Panc1 (cell line): ENCODE data around the gene STARD3NL.

Source experiments
- POLR2AphosphoS5 ChIP-seq: IDR thresholded peaks from 2 replicates; pipeline ENCODE4 v1.6.1; 2012; ENCODE audit warnings: mild to moderate bottlenecking, low read depth, low read length, moderate library complexity
- REST ChIP-seq, 2 experiments: IDR thresholded peaks; 2 replicates each; pipeline ENCODE4 v1.6.1; 2011 to 2012; ENCODE audit warnings: low read depth in 2 of 2, control low read depth in 1 of 2, low read length in 1 of 2, mild to moderate bottlenecking in 1 of 2, moderate library complexity in 1 of 2; ENCODE audit not compliant: insufficient read depth in 1 of 2
- SIN3A ChIP-seq: IDR thresholded peaks from 2 replicates; pipeline ENCODE4 v1.6.1; 2012; ENCODE audit warnings: low read depth, mild to moderate bottlenecking, low read length, moderate library complexity, borderline replicate concordance; ENCODE audit not compliant: insufficient read depth
- TCF7L2 ChIP-seq: IDR thresholded peaks from 2 replicates; pipeline ENCODE4 v1.6.1; 2011; ENCODE audit warnings: mild to moderate bottlenecking, low read depth, low read length, inconsistent platforms
- TF ChIP-seq, protein P1 (sequence below): fragments of 450-650 bp; IDR thresholded peaks from 2 replicates; pipeline ENCODE4 v1.5.1; 2017; ENCODE audit warnings: mild to moderate bottlenecking

GRCh38 chr7:38248069-38248567 lies 70.1 kb downstream of the STARD3NL start:
- TF ChIP-seq, protein P1, sequence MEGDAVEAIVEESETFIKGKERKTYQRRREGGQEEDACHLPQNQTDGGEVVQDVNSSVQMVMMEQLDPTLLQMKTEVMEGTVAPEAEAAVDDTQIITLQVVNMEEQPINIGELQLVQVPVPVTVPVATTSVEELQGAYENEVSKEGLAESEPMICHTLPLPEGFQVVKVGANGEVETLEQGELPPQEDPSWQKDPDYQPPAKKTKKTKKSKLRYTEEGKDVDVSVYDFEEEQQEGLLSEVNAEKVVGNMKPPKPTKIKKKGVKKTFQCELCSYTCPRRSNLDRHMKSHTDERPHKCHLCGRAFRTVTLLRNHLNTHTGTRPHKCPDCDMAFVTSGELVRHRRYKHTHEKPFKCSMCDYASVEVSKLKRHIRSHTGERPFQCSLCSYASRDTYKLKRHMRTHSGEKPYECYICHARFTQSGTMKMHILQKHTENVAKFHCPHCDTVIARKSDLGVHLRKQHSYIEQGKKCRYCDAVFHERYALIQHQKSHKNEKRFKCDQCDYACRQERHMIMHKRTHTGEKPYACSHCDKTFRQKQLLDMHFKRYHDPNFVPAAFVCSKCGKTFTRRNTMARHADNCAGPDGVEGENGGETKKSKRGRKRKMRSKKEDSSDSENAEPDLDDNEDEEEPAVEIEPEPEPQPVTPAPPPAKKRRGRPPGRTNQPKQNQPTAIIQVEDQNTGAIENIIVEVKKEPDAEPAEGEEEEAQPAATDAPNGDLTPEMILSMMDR = no peak
- no peak for TF ChIP-seq REST (IDR thresholded peaks at IDR 0.05; ENCODE audit: insufficient read depth in 1 of 2, low read depth in 2 of 2, low read length in 1 of 2)
- no peak for TF ChIP-seq POLR2AphosphoS5
- TF ChIP-seq TCF7L2 = no peak
- TF ChIP-seq SIN3A = no peak
